Activated CD8-positive, alpha-beta memory T cell treated with anti-CD3 and anti-CD28 coated beads, Interleukin-2, amount 50 U/mL, for 1 hour (primary cell): Measurements from ENCODE around the gene PLAC8.
"Not testable (repeated sequence)": the region's sequence is repeated elsewhere in the genome, so short reads cannot be mapped to it uniquely, and the experiment has no call there.

Experiments
- DNase-seq: peaks from one replicate; pipeline ENCODE4 v3.0.0-alpha.2; 2020; ENCODE audit errors: extremely low read depth

Gene PLAC8

GRCh38 chr4:83112678-83113428 lies 1.7 kb downstream of the PLAC8 start:
- no peak for DNase-seq

GRCh38 chr4:83112231-83112630 lies 2.3 kb downstream of the PLAC8 start:
- no peak for DNase-seq

- not testable (repeated sequence) for DNase-seq
These were observed 2.8 kb downstream of the PLAC8 start for GRCh38 chr4:83111751-83112141.

- no peak for DNase-seq
These were observed 3.4 kb downstream of the PLAC8 start for GRCh38 chr4:83110970-83111750.

- DNase-seq: peak; percentile 56
These were observed 4.1 kb downstream of the PLAC8 start for GRCh38 chr4:83110223-83110945.

- no peak for DNase-seq
These were observed 4.9 kb downstream of the PLAC8 start for GRCh38 chr4:83109480-83110222.

GRCh38 chr4:83108101-83108861 lies 6.2 kb downstream of the PLAC8 start:
- no peak for DNase-seq

GRCh38 chr4:83107631-83108030 lies 6.9 kb downstream of the PLAC8 start:
- no peak for DNase-seq

GRCh38 chr4:83104991-83105390 lies 9.5 kb downstream of the PLAC8 start:
- DNase-seq: no peak

GRCh38 chr4:83096397-83096796 lies 18.1 kb downstream of the PLAC8 start:
- DNase-seq: no peak

GRCh38 chr4:83093060-83093640 lies 21.4 kb downstream of the PLAC8 start:
- DNase-seq: no peak

GRCh38 chr4:83089410-83090157 lies 24.9 kb downstream of the PLAC8 start:
- DNase-seq: no peak

- not testable (repeated sequence) for DNase-seq
These were observed 29.6 kb downstream of the PLAC8 start for GRCh38 chr4:83084956-83085355.

GRCh38 chr4:83083925-83084475 lies 30.5 kb downstream of the PLAC8 start:
- no peak for DNase-seq

GRCh38 chr4:83082777-83083176 lies 31.8 kb downstream of the PLAC8 start:
- no peak for DNase-seq

- DNase-seq: no peak
These were observed 34.0 kb downstream of the PLAC8 start for GRCh38 chr4:83080561-83080960.

- no peak for DNase-seq
These were observed 39.0 kb downstream of the PLAC8 start for GRCh38 chr4:83075311-83076095.

- not testable (repeated sequence) for DNase-seq
These were observed 39.7 kb downstream of the PLAC8 start for GRCh38 chr4:83074783-83075182.
